Muscle of leg (tissue), 11 donors: ENCODE measurements around the gene CACNA2D4. TPM values are rescaled to one million over a fixed set of nuclear protein-coding genes. Genes with fewer than 3 reads are reported as not detected.

Source experiments
- DNase-seq: peaks from one replicate; pipeline ENCODE4 v3.0.0; 2013
- H3K27ac ChIP-seq: one replicate; pipeline ENCODE4 v1.5.1; 2013; ENCODE audit warnings: mild to moderate bottlenecking, low read length, control low read depth
- H3K27me3 ChIP-seq: one replicate; pipeline ENCODE4 v1.6.1; 2013; ENCODE audit warnings: low read length; ENCODE audit not compliant: control insufficient read depth, insufficient read depth
- H3K36me3 ChIP-seq: one replicate; pipeline ENCODE4 v1.6.1; 2013; ENCODE audit warnings: low read length; ENCODE audit not compliant: control insufficient read depth, insufficient read depth
- H3K4me1 ChIP-seq: one replicate; pipeline ENCODE4 v1.6.1; 2013; ENCODE audit warnings: low read length; ENCODE audit not compliant: control insufficient read depth, insufficient read depth
- H3K4me3 ChIP-seq: one replicate; pipeline ENCODE4 v1.5.1; 2013; ENCODE audit warnings: low read length, control low read depth
- H3K9me3 ChIP-seq: replicated peaks from 2 replicates; pipeline ENCODE4 v1.6.1; 2013; ENCODE audit warnings: low read depth, low read length; ENCODE audit not compliant: control insufficient read depth
- WGBS: methylation state at CpG from one replicate; pipeline ENCODE4 v1.1.5; 2013; ENCODE audit warnings: missing lambda C conversion rate; ENCODE audit not compliant: insufficient coverage; 5-methylcytosine and 5-hydroxymethylcytosine counted together
- polyA plus RNA-seq, 8 donors: library from polyadenylated mRNA; unstranded; fragments of 120-200 nt; gene quantifications; one replicate each; pipeline versions ENCODE4 v1.2.1 to v1.2.3, GENCODE V29; 2013; ENCODE audit warnings: inconsistent platforms in 1 of 8, low replicate concordance in 1 of 8; ENCODE audit not compliant: insufficient read length in 8 of 8, insufficient read depth in 1 of 8
- total RNA-seq: library from RNA; stranded (reverse); fragments of 120-200 nt; gene quantifications from one replicate; pipeline ENCODE4 v1.2.4, GENCODE V29; 2013

The CACNA2D4 gene
- total and polyA plus RNA-seq, 9 donors, result 1.4 to 4.2 (median 2.6) TPM

GRCh38 chr12:1885599-1886245 lies 32.7 kb downstream of the CACNA2D4 start:
- Histone ChIP-seq H3K4me3 (no peak overlapping the region), H3K9me3 (no peaks in the 10 kb centered on the region), H3K4me1 (peaks cover 5% of the 10 kb centered on the region), H3K27ac (no peak overlapping the region), H3K36me3 (no peaks in the 10 kb centered on the region), H3K27me3 (no peaks in the 10 kb centered on the region)
- no peak for DNase-seq
- WGBS, result 86% methylated on average over 10 of the region's 13 CpGs

- Histone ChIP-seq H3K4me1 (peaks cover 11% of the 10 kb centered on the region), H3K4me3 (no peak overlapping the region), H3K27me3 (no peaks in the 10 kb centered on the region), H3K9me3 (no peaks in the 10 kb centered on the region), H3K27ac (no peak overlapping the region), H3K36me3 (no peaks in the 10 kb centered on the region)
- 86% methylated on average over 1 of the region's 5 CpGs for WGBS
- no peak for DNase-seq
Observed at GRCh38 chr12:1885082-1885596, 33.3 kb downstream of the CACNA2D4 start.

GRCh38 chr12:1884651-1885050 lies 33.8 kb downstream of the CACNA2D4 start:
- Histone ChIP-seq H3K4me3 (no peak overlapping the region), H3K9me3 (no peaks in the 10 kb centered on the region), H3K27ac (no peak overlapping the region), H3K27me3 (no peaks in the 10 kb centered on the region), H3K4me1 (peaks cover 15% of the 10 kb centered on the region), H3K36me3 (no peaks in the 10 kb centered on the region)
- WGBS, result 93% methylated on average over 5 of the region's 9 CpGs
- DNase-seq, result no peak

GRCh38 chr12:1883513-1883912 lies 34.9 kb downstream of the CACNA2D4 start:
- WGBS, result 84% methylated on average over 4 of the region's 8 CpGs
- Histone ChIP-seq H3K9me3 (no peaks in the 10 kb centered on the region), H3K4me1 (peaks cover 15% of the 10 kb centered on the region), H3K36me3 (no peaks in the 10 kb centered on the region), H3K27ac (no peak overlapping the region), H3K4me3 (no peak overlapping the region), H3K27me3 (no peaks in the 10 kb centered on the region)
- no peak for DNase-seq

- 86% methylated on average over 17 of the region's 19 CpGs for WGBS
- Histone ChIP-seq H3K27ac (no peak overlapping the region), H3K4me1 (peaks cover 15% of the 10 kb centered on the region), H3K36me3 (no peaks in the 10 kb centered on the region), H3K27me3 (no peaks in the 10 kb centered on the region), H3K9me3 (no peaks in the 10 kb centered on the region), H3K4me3 (no peak overlapping the region)
- DNase-seq, result no peak
Observed at GRCh38 chr12:1882850-1883470, 35.5 kb downstream of the CACNA2D4 start.

GRCh38 chr12:1882405-1882804 lies 36.0 kb downstream of the CACNA2D4 start:
- Histone ChIP-seq H3K9me3 (no peaks in the 10 kb centered on the region), H3K4me3 (no peak overlapping the region), H3K4me1 (peaks cover 15% of the 10 kb centered on the region), H3K27ac (no peak overlapping the region), H3K27me3 (no peaks in the 10 kb centered on the region), H3K36me3 (no peaks in the 10 kb centered on the region)
- WGBS, result 67% methylated on average over 3 of the region's 8 CpGs
- no peak for DNase-seq

GRCh38 chr12:1881936-1882335 lies 36.5 kb downstream of the CACNA2D4 start:
- DNase-seq, result no peak
- H3K27me3 ChIP-seq, result no peaks in the 10 kb centered on the region
- no peaks in the 10 kb centered on the region for H3K36me3 ChIP-seq
- 71% methylated on average over 1 of the region's 3 CpGs for WGBS
- H3K4me1 ChIP-seq, result peaks cover 15% of the 10 kb centered on the region
- H3K27ac ChIP-seq, result no peak overlapping the region
- H3K4me3 ChIP-seq, result no peak overlapping the region
- H3K9me3 ChIP-seq, result no peaks in the 10 kb centered on the region

- no peak overlapping the region for H3K27ac ChIP-seq
- no peaks in the 10 kb centered on the region for H3K36me3 ChIP-seq
- H3K9me3 ChIP-seq, result no peaks in the 10 kb centered on the region
- peaks cover 15% of the 10 kb centered on the region for H3K4me1 ChIP-seq
- no peak for DNase-seq
- no peak overlapping the region for H3K4me3 ChIP-seq
- 82% methylated on average over 5 of the region's 8 CpGs for WGBS
- no peaks in the 10 kb centered on the region for H3K27me3 ChIP-seq
Observed at GRCh38 chr12:1881301-1881700, 37.2 kb downstream of the CACNA2D4 start.

GRCh38 chr12:1880876-1881275 lies 37.6 kb downstream of the CACNA2D4 start:
- Histone ChIP-seq H3K4me1 (peaks cover 15% of the 10 kb centered on the region), H3K27ac (no peak overlapping the region), H3K9me3 (no peaks in the 10 kb centered on the region), H3K27me3 (peaks cover under 1% of the 10 kb centered on the region), H3K36me3 (no peaks in the 10 kb centered on the region), H3K4me3 (no peak overlapping the region)
- WGBS, result 88% methylated on average over 7 of the region's 7 CpGs
- peak; percentile 30 for DNase-seq

- WGBS, result 90% methylated on average over 9 of the region's 18 CpGs
- Histone ChIP-seq H3K4me1 (peaks cover 15% of the 10 kb centered on the region), H3K27ac (peak overlapping the region; percentile 20), H3K36me3 (no peaks in the 10 kb centered on the region), H3K9me3 (no peaks in the 10 kb centered on the region), H3K4me3 (no peak overlapping the region), H3K27me3 (peaks cover 3% of the 10 kb centered on the region)
- DNase-seq, result no peak
Observed at GRCh38 chr12:1880153-1880845, 38.2 kb downstream of the CACNA2D4 start.
